Medulla oblongata (tissue), 1 donor: Measurements from ENCODE around the gene PHF14.

Experiments used
- DNase-seq: peaks from one replicate; pipeline ENCODE4 v3.0.0-alpha.2; 2015; ENCODE audit errors: extremely low spot score

The PHF14 gene

DNA sequence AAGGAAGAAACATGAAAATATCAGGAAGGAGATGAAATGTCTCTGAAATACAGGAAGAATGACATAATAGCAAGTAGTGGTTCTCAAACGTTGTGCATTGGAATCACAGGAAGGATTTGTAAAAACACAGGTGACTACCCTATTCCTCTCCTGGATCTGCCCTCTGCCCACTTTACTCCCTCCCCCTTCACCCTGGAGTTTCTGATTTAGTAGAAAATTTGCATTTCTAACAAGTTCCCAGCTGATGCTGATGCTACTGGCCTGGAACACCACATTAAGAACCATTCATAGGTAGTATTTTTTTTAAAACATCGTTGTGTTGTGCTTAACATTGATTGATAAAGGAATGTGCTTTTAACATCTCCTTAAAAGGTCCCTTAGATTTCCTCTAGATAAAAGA is 130.9 kb downstream of the PHF14 start:
- DNase-seq, result no peak

DNA sequence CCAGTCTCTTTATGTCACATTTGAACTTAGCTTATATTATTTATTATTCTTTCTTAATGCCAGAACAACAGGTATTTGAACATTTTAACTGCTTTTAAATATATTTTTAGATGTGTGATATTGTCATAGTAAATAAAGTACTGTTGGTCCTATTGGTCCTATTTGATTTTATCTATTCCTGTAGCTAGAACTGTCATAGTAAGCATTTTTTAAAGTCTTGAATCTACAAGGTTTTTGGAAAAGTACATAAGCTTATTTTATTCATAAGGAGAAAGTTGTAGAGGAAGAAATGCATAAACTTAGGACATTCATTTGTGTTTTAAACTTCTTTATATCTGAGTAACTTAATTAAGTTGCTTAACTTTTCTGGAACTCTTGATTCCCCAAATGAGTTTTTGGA is 136.0 kb downstream of the PHF14 start:
- DNase-seq, result no peak

DNA sequence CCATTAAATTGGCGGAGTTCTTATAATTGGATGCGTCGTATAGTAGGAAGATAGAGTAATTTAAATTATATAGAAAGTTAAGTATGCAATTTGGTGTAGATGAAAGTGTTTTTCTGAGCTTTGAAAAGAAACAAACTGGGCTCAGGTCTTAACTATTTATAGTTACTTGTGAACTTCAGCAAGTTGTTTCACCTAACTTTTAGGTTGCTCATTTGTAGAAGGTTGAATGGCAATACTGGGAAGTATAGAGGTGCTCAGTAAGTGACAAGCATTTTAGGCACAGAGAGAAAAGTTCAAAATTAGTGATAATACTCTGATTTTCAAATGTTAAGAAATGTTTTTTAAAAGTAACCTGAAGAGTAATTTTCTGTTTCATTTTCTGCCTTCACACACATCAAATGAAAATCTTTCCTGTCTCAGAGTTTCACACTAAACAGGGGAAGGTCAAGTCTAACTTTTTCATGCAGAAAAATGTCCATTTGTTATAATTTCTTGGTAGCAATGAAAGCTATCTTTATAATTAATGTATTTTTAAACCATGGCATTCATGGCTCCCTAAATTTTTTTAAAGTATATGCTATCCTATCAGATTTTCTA is 146.5 kb downstream of the PHF14 start:
- DNase-seq, result no peak

DNA sequence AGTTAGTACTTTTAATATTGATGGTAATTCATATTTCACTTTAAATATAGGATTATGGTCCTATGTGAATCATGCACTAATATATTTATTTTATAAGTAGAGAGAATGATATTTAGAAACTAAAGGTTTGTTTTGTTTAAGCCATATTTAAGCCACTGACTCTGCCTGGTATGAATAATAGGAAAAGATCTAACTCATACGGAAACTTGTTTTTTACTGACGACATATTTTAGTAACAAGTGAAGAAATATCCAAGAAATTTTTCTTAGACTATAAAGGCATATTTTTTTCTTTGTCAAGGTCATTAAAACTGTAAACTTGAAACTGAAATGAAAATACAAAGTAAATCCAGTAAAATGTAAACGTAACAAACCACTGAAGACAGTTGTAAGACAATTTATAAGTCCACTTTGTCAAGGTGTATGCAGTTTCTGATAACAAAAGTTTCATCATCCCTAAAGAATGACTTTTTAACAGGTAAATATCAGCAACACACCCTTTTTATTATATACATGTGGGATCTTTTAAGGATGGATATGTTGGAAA is 147.1 kb downstream of the PHF14 start:
- DNase-seq, result no peak

DNA sequence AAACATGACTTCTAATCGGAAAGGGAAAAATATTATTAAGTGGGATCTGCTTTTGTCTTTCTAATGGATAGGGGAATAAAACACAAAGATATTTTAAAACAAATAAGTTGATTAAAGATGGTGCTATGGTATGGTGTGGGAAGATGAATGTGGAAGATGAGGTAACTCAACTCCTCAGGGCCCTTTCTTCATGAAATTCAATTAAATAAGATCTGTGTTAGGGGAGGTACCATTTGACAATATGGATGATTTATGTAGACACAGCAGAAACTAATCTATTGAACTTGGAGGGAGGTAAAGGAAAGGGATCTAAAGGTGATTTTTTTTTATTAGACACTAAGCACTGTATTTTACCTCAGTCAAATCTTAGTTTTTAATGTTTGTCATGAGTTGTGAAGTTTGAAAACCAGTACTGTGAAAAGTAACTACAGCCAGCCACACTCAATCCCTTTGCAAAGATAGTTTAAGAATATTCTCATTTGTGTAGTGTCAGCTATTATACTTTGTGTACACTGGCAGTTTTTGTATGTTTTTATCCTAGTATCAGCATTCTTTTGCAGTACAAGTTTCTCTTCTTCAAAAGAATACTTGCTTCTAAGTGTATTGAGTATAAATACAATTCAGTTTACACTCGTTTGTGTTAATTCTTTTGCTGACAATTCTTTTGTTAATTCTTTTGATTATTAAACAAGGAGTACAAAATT is 151.3 kb downstream of the PHF14 start:
- DNase-seq, result no peak

DNA sequence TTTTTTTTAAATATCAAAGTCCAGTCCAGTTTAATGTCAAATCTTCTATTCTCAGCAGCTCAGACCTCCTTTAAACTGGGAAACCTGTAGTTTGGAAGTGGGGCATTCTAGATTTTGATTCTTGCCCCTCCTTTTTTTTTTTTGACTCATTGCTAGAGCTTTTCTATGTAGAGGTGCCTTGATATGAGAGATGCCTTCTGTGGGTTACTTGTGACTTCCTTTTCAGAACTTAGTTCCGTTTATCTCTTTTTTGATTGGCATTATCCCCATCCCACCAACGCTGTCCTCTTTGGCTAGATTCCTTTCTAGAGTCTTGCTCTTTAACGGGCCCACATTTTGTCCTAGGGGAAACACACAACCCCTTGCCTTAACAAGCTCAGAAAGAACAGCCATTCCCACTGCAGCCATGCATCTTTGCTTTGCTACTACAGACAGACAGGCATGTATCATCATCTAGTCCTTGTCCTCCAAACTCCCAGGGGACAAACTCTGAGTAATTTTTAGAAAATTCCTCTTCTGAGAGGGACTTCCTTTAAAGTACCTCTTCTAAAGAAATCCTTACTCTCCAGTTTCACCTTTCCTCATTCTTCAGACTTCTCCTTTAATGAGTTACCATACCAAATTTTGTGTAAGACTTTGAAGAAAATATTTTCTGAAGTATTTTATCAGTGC is 153.6 kb downstream of the PHF14 start:
- no peak for DNase-seq

DNA sequence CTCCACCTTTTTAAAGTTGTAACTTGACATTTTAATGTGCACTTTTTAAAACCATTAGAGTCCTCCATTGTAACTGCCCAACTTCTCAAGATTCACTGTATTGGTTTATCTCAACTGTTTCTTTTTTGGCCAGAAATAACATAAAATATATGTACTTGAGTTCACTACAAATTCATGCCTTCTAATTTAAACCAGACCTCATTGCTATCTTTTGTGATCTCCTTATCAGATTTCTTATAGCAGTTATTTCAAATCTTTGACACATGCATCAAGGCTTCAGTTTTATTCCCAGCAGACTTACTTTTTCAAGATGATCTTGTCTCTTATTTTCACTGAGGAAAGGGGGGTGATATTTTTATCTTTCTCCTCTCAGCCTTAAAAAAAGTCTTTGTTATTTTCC is 154.3 kb downstream of the PHF14 start:
- DNase-seq, result no peak

DNA sequence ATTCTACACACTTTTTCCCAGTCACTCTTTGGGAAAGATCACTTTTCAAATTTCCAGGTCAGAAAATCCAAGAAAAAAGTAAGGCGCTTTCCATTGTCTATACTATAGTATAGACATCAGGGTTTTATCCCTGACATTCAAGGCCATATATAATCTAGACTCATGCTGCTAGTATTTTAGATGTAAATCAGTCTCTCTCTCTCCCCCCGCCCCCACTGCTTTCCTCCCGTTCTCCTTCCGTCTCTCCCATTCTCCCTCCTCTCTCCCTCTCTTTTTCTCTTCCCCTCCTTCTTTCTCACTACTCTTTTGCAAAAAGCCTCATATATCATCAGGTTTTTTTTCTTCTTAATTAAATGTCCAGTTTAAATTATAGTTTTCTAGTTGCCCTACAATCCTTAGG is 154.8 kb downstream of the PHF14 start:
- no peak for DNase-seq

DNA sequence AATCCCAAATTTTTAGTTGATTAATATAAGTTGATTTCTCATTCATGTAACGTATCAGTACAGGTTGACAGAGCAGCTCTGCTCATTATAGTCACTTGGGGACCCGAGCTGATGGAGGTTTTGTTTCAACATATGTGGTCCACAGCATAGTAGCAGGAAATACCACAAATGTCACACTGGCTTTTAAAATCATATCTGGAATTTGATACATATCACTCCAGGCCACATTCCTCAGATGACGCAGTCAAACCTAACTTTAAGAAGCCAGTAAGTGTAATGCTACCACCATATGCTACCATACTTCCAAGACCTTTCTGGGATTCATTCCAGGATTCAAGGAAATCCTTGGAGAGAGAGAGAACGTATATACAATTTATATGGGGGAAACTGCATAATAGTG is 156.3 kb downstream of the PHF14 start:
- no peak for DNase-seq

DNA sequence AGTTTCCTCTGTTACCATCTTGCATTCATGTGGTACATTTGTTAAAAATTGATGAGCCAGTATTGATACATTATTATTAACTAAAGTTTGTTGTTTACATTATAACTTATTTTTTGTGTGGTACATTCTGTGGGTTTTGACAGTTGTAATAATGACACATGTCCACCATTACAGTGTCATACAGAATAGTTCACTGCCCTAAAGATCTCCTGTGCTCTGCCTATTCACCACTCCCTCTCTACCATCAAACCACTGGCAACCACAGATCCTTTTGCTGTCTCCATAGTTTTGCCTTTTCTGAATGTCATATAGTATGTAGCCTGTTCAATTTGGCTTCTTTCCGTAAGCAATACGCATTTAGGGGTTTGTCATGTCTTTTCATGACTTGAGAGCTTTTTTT is 156.9 kb downstream of the PHF14 start:
- DNase-seq, result no peak

DNA sequence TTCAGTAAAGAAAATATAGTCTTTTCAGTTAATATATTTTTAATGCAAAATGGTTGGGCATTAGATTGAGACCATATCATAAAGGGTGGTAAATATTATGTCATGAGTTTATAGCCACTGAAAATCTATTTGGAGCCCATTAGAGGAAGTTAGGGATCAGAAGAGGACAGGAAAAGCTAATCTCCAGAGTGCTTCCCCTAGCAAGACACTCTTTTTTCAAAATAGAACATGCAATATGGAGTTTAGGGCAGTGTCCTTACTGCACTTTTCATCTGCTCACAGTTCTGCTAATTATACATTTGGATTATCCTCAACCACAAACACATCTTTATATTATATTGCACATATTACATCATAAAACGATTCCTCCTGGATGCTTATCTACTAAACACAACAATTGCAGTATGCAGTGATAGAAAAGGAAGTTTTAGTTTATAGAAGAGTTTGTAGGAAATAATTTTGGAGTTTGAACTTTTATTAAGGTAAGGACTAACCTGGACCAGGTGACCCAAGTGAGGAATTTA is 159.8 kb downstream of the PHF14 start:
- no peak for DNase-seq

DNA sequence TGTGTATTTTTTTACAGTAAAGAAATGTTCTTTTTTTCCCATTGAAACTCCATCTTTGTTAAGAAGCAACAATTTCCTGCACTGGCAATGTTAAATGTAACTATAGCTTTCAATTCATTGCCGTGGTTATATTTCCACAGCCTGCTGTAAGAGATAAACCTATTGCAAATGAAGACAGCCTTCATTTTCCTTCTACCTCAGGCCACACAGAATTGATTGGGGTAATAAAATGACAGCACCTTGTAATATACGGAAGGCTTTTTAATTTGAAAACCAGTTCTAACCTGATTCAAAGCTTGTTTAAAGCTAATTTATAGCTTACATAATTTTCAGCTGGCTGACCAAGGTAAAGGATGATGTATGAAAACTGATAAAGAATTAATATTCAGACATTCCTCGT is 161.9 kb downstream of the PHF14 start:
- DNase-seq, result no peak

DNA sequence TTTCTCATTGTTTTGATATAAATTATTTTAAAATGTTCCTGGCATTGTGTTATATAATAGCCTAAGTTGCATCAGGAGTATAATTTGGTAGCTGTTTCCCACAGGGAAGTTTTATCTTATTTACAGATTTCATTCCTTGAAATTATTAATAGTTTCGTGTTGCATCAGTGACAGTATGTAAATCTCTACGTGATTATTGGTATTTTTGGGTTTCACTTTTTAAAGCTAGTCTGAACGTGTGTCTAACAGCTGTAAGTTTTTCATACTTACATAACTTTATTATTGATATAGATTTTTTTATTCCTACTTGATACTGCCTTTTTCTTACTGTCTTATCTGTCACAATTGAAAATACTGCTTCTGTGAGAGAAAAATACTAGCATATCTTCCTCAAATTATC is 167.9 kb downstream of the PHF14 start:
- DNase-seq, result no peak

DNA sequence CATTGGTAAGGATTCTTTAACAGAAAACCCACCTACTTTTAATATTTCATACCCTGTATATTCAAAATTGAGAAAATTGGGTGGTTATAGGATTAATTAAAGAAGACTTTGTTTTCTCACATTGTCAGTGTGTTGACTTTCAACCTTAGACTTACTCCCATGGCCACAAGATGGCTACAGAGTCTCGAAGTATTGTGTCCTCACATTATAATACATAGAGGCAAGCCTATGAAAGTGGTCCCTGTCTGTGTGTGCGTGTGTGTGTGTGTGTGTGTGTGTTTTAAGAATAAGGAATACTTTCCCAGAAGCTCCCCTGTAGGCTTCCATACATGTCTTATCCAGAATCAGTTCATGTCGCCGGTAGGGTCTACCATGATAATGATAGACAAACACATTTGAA is 180.0 kb downstream of the PHF14 start:
- DNase-seq, result no peak

DNA sequence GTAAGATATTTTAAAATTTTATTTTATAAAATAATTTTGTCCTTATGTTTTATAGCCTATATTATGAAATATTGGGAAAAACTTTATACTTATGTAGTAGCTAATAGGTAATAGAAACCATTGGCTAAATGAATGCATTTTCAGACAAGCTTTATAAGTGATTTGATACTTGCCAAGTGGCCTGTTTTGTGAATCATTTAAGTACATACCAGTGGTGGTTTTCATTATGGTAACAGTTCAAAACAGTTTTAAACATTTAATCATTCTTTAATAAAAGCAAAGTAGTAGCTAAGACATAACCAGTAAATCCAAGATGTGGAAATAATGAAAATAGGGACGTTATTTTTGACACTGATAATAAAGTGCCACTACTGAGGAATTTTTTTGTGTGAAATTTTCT is 182.2 kb downstream of the PHF14 start:
- DNase-seq, result no peak

DNA sequence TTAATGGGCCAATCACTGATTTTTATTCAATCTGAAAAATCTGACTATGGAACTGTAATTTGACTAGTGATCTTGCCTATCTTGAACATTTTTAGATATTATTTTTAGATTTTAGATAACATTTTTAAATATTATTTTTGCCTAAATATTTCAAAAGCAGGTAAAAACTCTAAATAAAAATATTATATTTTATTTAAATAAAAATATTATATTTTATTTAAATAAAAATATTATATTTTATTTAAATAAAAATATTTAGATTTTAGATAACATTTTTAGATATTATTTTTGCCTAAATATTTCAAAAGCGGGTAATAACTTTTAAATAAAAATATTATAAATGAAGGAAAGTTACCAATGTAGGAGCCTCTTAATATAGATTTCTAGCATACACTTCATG is 187.8 kb downstream of the PHF14 start:
- DNase-seq, result no peak

DNA sequence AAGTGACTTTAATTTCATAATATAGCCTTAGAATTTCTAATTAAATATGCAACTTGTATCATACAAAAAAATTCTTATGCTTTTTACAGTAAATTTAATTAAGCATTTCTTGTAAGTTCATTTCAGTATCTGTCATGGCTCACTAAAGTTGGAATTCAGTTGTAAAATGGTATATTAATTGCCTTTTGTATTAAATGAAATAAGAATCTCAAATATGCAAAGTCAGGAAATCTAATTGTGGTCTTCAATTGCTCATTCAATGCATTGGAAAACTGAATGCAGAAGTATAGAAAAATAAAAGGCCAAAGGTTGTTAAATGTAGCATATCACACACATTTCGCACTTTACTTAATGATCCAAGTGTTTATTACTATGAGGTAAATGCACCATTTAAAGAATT is 189.5 kb downstream of the PHF14 start:
- DNase-seq, result no peak

DNA sequence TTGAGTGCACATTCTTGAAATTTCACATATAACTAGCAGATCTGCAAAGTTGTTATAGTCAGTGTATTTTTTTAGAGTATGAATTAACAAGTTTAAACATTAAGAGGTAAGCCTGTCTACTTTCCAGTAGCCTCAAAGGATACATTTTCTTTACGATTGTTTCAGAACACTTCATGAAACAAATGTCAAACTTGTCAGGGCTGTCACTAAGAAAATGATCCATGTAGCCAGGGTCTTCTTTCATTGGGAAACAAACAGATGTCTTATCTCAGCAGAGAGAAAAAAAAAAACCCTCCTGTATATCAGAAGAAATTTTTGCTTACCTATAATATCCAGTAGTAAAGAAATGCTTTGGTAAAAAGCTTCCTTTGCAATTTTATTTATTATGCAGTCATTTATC is 192.4 kb downstream of the PHF14 start:
- DNase-seq, result no peak

DNA sequence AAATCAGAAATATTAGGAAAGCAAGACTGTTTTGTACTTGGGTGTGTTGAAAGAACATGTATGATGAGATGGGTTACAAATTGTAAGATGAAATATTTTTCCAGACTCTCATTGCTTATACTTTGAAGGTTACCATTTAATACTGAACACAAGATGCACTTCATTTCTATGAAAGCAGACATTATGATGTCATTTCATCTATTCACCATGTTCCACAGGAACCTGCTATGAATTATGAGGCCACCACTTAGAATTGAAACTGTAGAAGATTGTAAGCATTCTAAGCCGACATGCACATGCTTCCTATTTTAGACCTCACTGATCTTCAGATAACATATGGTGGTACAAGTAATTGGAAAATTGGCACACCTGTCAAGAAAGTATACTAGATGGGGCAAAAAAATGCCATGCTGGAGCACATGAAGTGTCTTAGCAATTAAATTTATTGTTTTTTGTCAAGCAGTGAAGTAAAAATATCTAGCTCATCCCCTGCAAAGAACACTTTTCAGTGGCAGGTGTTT is 195.0 kb downstream of the PHF14 start:
- DNase-seq, result no peak

DNA sequence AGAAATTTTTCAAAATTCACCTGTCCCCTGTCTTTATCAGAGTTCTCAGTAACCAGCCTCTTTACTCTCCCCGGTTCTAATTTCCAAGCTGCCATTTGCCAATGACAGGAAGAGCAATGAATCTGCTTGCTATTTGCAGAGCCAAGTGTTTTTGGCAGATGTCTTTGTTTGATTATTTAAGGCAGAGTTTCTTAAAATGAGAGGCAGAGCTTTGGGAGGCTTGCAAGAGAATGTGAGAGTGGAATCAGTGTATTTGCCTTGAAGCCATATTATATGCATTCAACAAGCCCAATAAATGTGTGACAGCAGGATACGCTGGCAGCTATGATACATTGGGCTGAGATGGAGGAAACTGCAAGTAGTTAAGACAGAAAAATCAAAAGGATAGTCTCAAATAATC is 196.5 kb downstream of the PHF14 start:
- peak; percentile 18 for DNase-seq

DNA sequence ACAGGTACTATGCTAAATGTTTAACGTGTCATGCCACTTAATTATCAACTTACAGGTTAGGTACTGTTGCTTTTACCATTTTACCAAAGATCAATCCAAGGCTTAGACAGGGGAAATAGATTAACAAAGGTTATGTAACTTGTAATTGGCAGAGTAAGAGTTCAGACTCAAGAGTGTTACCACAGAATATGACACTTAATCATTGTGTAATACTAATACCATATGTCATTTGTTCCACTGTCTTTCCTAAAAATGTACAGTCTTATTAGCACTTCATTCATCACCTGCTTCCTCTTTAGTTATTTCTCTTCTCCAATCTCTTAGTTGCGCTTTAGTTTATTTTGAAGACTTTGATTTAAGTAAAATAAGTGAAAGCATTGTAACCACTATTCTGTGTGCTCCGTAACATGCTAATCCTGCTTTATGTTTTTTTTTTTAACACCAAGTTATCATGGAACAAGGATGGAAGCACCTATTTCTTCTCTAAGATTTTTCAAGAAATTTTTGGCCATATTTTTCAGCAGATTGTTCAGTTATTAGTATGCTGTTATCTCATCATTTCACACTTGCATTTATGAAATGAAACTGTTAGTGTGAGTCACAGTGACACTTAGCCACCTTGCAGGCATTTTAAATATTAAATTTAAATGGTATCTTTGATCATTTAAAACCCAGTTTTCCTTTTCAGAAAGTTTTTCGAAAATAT is 197.3 kb downstream of the PHF14 start:
- no peak for DNase-seq

DNA sequence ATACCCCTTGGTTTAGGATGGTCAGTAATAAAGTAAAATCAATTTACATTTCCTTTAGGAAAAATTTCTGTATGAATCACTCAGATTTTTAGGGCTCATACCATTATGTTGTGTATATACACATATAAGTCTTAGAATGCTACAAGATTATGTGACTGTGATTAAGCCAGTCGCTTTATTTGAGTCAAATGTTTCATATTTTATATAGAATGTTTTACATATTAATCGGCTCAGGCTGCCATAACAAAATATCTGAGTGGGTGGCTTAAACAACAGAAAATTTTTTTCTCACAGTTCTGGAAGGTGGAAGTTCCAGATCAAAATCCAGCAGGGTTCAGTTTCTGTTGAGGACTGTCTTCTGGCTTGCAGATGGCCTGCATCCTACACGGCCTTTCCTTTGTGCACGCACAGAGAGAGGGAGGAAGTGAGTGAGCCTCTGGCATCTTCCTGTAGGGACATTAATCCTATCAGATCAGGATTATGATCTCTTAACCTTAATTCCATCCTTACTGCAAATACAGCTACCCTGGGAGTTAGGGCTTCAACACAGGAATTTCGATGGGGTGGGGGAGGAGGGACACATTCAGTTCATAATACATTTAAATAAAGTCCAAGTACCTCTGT is 198.0 kb downstream of the PHF14 start:
- no peak for DNase-seq
